T-helper 17 cell (primary cell): ENCODE measurements around the gene PRKRA. TPM values are rescaled to one million over a fixed set of nuclear protein-coding genes. Genes with fewer than 3 reads are reported as not detected.

Experiments used
- ATAC-seq: fragments of 150-1000 bp; cut with Tn5 transposase; 2 replicates; pipeline ENCODE4 v1.10.0; 2021; ENCODE audit warnings: mild to moderate bottlenecking, moderate library complexity
- DNase-seq, 3 donors: peaks; one replicate each; pipeline versions ENCODE4 v3.0.0 to v3.0.0-alpha.2; 2020 to 2021
- H3K9me3 ChIP-seq: one replicate; pipeline ENCODE4 v1.7.0; 2013; ENCODE audit warnings: low read length, mild to moderate bottlenecking; ENCODE audit not compliant: control insufficient read depth, poor library complexity, severe bottlenecking
- H3K27ac Mint-ChIP-seq: one replicate; pipeline ENCODE4 v1.8.0; 2022; ENCODE audit warnings: mild to moderate bottlenecking, moderate library complexity, mixed read lengths
- H3K27me3 Mint-ChIP-seq: one replicate; pipeline ENCODE4 v1.8.0; 2022; ENCODE audit warnings: mixed read lengths
- H3K36me3 Mint-ChIP-seq: one replicate; pipeline ENCODE4 v1.8.0; 2022; ENCODE audit warnings: low read depth, mixed read lengths
- H3K4me1 Mint-ChIP-seq: one replicate; pipeline ENCODE4 v1.8.0; 2022; ENCODE audit warnings: mild to moderate bottlenecking, mixed read lengths
- H3K4me3 Mint-ChIP-seq: one replicate; pipeline ENCODE4 v1.8.0; 2022; ENCODE audit warnings: mild to moderate bottlenecking, moderate library complexity, mixed read lengths
- total RNA-seq, 4 donors: library from RNA in 2 of 4; stranded (reverse) in 2 of 4; gene quantifications; one replicate each; pipeline ENCODE4 v1.2.3 and lab custom pipeline; 2022 to 2026

Gene PRKRA
- total RNA-seq, 2 donors from 2014 or later: 110 to 119 TPM

DNA sequence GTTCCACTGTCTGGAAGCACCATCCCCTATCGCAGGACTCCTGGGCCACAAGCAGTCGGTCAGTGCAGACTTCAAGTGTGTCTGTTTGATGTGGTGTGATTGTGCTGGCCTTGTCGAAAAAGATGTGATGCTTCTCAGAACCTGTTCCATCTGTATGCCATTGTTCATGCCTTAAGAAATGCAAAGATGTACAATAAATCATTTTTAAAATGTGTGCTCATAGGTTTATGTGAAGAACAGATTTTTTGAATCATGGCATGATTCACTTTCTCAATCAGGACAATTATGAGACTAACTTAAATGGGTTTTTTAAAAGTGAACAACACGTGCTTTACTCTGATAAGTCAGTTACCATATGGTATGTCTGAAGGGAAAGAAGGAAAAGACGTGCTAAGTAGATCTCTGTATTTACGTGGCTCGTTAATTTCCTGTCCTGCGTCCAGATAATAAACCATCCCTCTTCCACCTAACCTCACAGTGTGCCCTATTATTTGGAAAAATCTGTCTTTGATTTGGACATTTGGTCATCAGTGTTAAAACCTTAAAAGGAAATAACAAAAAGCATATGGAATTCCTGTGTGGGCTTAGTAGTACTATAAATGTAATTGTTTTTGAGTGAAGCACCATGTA lies 54.9 kb downstream of the PRKRA start:
- DNase-seq (no peak), ATAC-seq (no peak)
- H3K36me3 Mint-ChIP-seq: no peaks in the 10 kb centered on the region
- H3K9me3 ChIP-seq: no peaks in the 10 kb centered on the region
- peaks cover 3% of the 10 kb centered on the region for H3K4me1 Mint-ChIP-seq
- H3K27me3 Mint-ChIP-seq: peaks cover 14% of the 10 kb centered on the region
- no peak overlapping the region for H3K4me3 Mint-ChIP-seq
- H3K27ac Mint-ChIP-seq: no peak overlapping the region

DNA sequence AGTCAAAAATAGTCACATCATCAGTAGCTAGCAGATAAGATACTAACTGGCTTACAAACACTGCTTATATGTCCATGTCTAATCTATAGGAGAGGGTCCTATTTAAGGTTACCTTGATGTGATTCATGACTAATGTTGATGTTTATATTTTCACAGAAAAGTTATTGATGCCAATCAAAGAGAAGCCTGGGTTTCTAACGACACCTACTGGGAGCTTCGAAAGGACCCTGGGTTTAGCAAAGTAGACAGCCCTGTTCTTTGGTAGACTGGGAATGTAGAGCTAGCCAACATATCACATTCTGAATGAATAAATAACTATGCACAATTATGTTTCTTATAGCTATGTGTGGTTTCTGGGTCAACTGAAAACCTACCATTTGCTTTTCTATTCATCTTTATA lies 55.7 kb downstream of the PRKRA start:
- Mint-ChIP-seq H3K4me1 (peaks cover 3% of the 10 kb centered on the region), H3K27me3 (peaks cover 21% of the 10 kb centered on the region), H3K36me3 (no peaks in the 10 kb centered on the region), H3K4me3 (no peak overlapping the region), H3K27ac (no peak overlapping the region)
- DNase-seq: no peak
- no peak for ATAC-seq
- H3K9me3 ChIP-seq: no peaks in the 10 kb centered on the region

DNA sequence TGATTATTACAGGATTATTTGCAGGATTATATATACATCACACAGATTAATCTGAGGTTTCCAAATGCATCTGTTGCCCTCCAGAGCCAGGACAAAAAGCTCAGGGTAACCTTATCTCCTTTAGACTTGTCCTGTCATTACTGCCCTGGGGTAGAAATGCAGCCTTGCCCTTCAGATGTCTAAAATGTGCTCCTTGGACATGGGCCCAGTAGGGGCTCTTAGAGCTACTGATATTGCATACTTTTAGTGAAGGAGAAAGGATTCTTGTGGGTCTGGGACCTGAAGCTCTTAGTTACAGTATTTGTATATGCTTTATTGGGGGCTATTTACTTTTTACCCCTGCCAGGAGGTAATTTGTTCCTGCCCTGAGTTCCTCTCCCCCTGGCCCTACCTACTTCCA lies 56.1 kb downstream of the PRKRA start:
- no peaks in the 10 kb centered on the region for H3K9me3 ChIP-seq
- Mint-ChIP-seq H3K4me1 (peaks cover 3% of the 10 kb centered on the region), H3K27me3 (peaks cover 21% of the 10 kb centered on the region), H3K4me3 (no peak overlapping the region), H3K36me3 (no peaks in the 10 kb centered on the region), H3K27ac (no peak overlapping the region)
- DNase-seq (no peak), ATAC-seq (no peak)

DNA sequence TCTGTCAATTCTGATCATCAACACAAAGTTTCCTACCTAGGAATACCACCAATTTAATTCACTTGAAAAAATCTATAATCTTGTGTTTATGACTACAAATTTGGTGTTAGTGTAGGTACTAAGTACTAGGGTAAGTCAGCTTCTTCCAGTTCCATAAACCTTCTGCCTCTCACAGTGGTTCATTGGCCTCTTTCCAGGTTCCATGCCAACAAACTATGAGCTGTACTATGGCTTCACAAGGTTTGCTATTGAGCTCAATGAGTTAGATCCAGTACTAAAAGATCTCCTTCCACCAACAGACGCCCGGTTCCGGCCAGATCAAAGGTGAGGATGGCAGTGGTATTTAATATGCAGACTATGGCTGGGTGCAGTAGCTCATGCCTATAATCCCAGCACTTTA lies 58.8 kb downstream of the PRKRA start:
- Mint-ChIP-seq H3K27me3 (peaks cover 33% of the 10 kb centered on the region), H3K36me3 (no peaks in the 10 kb centered on the region), H3K4me1 (peaks cover 6% of the 10 kb centered on the region), H3K27ac (no peak overlapping the region), H3K4me3 (no peak overlapping the region)
- ATAC-seq: no peak
- no peak for DNase-seq
- no peaks in the 10 kb centered on the region for H3K9me3 ChIP-seq

DNA sequence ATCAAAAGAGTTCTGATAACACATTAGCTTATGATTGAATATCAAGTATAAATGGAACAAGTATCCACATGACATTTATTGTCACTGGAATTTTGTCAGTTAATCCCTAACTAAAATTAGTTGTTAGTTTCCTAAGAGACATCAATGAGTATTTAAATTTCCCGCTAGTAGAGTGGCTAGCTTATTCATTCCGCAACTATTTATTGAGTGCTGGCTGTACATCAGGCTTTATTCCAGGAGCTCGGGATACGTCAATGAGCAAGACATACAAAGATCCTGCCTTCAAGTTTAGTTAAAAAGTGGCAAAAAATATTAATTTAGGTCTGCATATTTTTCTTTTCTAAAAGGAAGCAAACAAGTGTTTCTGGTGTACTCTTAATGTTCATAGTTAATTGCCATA lies 59.3 kb downstream of the PRKRA start:
- H3K4me3 Mint-ChIP-seq: no peak overlapping the region
- H3K27ac Mint-ChIP-seq: no peak overlapping the region
- no peaks in the 10 kb centered on the region for H3K36me3 Mint-ChIP-seq
- H3K27me3 Mint-ChIP-seq: peaks cover 33% of the 10 kb centered on the region
- H3K4me1 Mint-ChIP-seq: peaks cover 6% of the 10 kb centered on the region
- ATAC-seq (no peak), DNase-seq (no peak)
- no peaks in the 10 kb centered on the region for H3K9me3 ChIP-seq

DNA sequence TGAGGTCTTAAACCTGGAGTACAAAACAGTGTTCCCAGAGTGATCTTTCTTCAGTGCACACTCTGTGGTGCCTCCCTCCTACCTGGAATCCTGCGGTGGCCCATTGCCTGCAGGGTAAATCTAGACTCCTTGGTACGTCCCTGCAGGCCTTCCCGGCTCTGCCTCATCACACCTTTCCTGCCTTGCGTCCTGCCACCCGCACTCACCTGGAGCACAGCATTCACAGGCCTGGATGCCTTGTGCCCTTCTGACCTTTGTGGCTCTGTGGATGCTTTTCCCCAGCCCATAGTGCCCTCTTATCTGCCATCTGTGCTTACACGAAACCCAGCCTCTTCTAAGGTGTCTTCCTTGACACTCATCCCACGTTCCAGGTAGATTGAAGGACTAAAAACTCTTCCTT lies 62.7 kb downstream of the PRKRA start:
- DNase-seq (no peak), ATAC-seq (no peak)
- no peaks in the 10 kb centered on the region for H3K36me3 Mint-ChIP-seq
- H3K27me3 Mint-ChIP-seq: peaks cover 24% of the 10 kb centered on the region
- no peak overlapping the region for H3K4me3 Mint-ChIP-seq
- H3K27ac Mint-ChIP-seq: no peak overlapping the region
- peaks cover 6% of the 10 kb centered on the region for H3K4me1 Mint-ChIP-seq
- H3K9me3 ChIP-seq: no peaks in the 10 kb centered on the region

DNA sequence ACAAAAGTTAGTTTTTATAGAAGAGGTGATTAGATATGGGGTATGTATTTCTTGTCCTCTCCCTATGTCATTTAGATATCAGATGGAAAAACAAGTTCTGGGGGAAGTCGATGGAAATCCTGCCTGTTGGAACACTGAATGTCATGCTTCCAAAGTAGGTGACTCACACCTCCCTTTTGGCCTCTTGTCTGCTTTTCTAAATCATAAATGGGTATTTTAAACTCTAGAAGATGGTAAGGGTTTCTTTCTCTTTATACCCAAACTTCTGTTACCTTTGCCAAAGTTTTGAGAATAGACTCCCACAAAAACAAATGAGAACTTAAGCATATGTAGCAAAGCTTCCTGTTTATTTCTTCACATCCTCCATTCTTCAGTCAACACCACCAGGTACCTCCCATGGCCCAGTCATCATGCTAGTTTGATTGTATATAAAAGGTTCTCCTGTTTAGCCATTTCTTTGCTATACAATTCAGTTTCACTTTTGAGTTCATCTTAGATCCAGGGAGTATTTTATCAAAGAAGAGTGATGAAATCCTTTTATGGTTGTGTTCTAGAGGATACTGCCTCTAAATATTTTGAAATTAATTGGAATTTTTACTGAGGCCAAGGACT lies 63.9 kb downstream of the PRKRA start:
- ATAC-seq (no peak), DNase-seq (no peak)
- Mint-ChIP-seq H3K27me3 (peaks cover 19% of the 10 kb centered on the region), H3K4me3 (no peak overlapping the region), H3K27ac (peak overlapping the region; percentile 72), H3K4me1 (peaks cover 6% of the 10 kb centered on the region), H3K36me3 (no peaks in the 10 kb centered on the region)
- H3K9me3 ChIP-seq: no peaks in the 10 kb centered on the region

DNA sequence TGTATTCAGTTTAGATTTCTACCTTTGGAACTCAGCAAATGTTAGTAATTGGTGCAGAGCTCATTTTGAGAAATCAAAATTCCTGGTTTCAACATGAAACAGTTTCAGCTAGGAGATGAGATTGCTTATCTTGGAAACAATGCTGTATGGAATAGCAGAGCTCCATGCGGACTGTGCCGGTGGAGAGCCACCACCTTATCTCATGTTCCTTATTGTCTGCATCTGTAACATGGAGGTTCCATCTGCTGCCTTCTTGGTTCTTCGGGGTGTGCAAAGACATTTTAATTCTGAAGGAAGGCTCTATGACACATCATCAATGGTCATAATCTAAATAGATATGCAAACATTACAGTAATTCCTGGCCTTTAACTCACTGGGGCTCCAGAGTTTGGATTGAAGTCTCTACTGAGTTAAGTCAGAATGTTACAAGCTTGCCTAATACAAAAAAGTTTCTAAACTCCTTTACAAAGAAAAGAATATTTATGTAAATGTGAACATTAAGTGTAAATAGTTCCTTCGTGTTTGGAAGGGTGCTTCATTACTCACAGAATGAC lies 65.3 kb downstream of the PRKRA start:
- H3K27me3 Mint-ChIP-seq: peaks cover 26% of the 10 kb centered on the region
- DNase-seq: no peak
- no peak overlapping the region for H3K27ac Mint-ChIP-seq
- peaks cover 6% of the 10 kb centered on the region for H3K4me1 Mint-ChIP-seq
- no peaks in the 10 kb centered on the region for H3K9me3 ChIP-seq
- peaks cover 3% of the 10 kb centered on the region for H3K36me3 Mint-ChIP-seq
- H3K4me3 Mint-ChIP-seq: no peak overlapping the region
- no peak for ATAC-seq

DNA sequence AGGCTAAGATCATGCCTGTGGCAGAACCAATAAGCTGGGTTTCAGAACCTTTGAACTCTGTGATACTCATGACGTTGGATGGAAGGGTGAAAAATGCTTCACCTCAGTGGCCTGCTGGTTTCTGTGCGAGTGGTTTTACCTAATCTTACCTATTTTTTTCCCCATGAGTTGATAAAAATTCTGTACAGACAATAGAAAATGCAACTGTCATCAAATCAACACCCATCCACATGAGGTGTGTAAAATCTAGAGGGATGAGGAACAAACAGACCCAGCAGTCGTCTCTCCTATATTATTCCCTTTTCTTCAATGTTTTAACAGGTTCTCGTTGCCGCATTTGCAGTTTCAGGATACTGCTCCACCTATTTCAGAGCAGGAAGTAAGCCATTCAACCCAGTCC lies 67.3 kb downstream of the PRKRA start:
- H3K27ac Mint-ChIP-seq: no peak overlapping the region
- DNase-seq (no peak), ATAC-seq (no peak)
- no peak overlapping the region for H3K4me3 Mint-ChIP-seq
- H3K9me3 ChIP-seq: no peaks in the 10 kb centered on the region
- H3K27me3 Mint-ChIP-seq: peaks cover 28% of the 10 kb centered on the region
- H3K4me1 Mint-ChIP-seq: peaks cover 10% of the 10 kb centered on the region
- peaks cover 3% of the 10 kb centered on the region for H3K36me3 Mint-ChIP-seq

Other genes starting within 250 kb of the PRKRA start
- gene PJVK, start 203 bp upstream of the PRKRA start, total RNA-seq: 1 to 10 TPM; 3.8 to 6.1 TPM
- gene FKBP7, start 27.4 kb upstream of the PRKRA start, total RNA-seq: under 1 TPM in 1 of 2 donors, not detected in 1; 0.65 TPM
- gene PLEKHA3, start 29.3 kb upstream of the PRKRA start, total RNA-seq: 10 to 100 TPM; 24.9 to 26.5 TPM